ENCODE results near the gene PCDHGA7.
"Not testable (repeated sequence)": the region's sequence is repeated elsewhere in the genome, so short reads cannot be mapped to it uniquely, and the experiment has no call there.

The PCDHGA7 gene

DNA sequence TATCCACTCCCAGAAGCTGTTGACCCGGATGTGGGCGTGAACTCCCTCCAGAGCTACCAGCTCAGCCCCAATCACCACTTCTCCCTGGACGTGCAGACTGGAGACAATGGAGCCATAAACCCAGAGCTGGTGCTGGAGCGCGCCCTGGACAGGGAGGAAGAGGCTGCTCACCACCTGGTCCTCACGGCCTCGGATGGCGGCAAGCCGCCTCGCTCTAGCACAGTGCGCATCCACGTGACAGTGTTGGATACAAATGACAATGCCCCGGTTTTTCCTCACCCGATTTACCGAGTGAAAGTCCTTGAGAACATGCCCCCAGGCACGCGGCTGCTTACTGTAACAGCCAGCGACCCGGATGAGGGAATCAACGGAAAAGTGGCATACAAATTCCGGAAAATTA, 10.7 kb downstream of the PCDHGA7 start:
- TF ChIP-seq, protein P1, sequence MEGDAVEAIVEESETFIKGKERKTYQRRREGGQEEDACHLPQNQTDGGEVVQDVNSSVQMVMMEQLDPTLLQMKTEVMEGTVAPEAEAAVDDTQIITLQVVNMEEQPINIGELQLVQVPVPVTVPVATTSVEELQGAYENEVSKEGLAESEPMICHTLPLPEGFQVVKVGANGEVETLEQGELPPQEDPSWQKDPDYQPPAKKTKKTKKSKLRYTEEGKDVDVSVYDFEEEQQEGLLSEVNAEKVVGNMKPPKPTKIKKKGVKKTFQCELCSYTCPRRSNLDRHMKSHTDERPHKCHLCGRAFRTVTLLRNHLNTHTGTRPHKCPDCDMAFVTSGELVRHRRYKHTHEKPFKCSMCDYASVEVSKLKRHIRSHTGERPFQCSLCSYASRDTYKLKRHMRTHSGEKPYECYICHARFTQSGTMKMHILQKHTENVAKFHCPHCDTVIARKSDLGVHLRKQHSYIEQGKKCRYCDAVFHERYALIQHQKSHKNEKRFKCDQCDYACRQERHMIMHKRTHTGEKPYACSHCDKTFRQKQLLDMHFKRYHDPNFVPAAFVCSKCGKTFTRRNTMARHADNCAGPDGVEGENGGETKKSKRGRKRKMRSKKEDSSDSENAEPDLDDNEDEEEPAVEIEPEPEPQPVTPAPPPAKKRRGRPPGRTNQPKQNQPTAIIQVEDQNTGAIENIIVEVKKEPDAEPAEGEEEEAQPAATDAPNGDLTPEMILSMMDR (IDR thresholded peaks at IDR 0.05; ENCODE audit: low read depth, low read length), result no peak
- no peak for DNase-seq (ENCODE audit: low read depth, low spot score)
- H3K4me3 ChIP-seq (ENCODE audit: low read depth, low read length), result no peak overlapping the region
- in situ Hi-C loops (cut with HindIII; ENCODE audit: low sequenced_read_pairs), result no loop called here

- in situ Hi-C loops (cut with HindIII; ENCODE audit: low sequenced_read_pairs); H3K4me3 ChIP-seq (ENCODE audit: low read depth, low read length); DNase-seq (ENCODE audit: low read depth, low spot score): not testable (repeated sequence)
These were observed 12.1 kb downstream of the PCDHGA7 start for GRCh38 chr5:141394401-141395187.

DNA sequence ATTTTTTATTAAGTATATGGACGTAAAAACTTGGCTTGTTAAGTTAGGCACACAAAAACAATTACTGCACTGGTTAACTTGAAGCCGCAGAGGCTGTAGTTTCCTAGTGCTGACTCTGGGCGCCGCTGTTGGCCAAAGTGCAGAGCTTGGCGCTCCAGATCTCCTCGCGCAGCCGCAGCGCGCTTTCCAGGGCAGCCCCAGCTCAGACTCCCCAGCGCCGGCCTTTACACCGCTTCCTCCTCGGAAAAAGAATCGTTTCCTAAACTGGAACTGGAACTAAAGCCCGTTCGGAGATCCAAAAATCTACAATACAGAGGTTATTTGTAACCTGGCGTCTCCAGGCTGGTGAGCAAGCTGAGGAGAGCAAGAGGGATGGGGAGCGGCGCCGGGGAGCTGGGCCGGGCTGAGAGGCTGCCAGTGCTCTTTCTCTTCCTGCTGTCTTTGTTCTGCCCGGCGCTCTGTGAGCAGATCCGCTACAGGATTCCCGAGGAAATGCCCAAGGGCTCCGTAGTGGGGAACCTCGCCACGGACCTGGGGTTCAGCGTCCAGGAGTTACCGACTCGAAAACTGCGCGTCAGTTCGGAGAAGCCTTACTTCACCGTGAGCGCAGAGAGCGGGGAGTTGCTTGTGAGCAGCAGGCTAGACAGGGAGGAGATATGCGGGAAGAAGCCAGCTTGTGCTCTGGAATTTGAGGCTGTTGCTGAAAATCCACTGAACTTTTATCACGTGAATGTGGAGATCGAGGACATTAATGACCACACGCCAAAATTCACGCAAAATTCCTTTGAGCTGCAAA, 15.4 kb downstream of the PCDHGA7 start, which contains the start of gene PCDHGB5:
Gene PCDHGB5, plus strand, starts transcription at position 192 of the 796 bp plus-strand sequence. Its CDS starts 181 bp downstream, at position 373.
- TF ChIP-seq, protein P1 (IDR thresholded peaks at IDR 0.05; ENCODE audit: low read depth, low read length), result peak; percentile 65
- in situ Hi-C loops (cut with HindIII; ENCODE audit: low sequenced_read_pairs), result not testable (repeated sequence)
- peak within 1 kb of the TSS; percentile 38 for H3K4me3 ChIP-seq (ENCODE audit: low read depth, low read length)
- peak; percentile 72 for DNase-seq (ENCODE audit: low read depth, low spot score)

- TF ChIP-seq, protein P1 (IDR thresholded peaks at IDR 0.05; ENCODE audit: low read depth, low read length), result no peak
- H3K4me3 ChIP-seq (ENCODE audit: low read depth, low read length), result no peak overlapping the region
- in situ Hi-C loops (cut with HindIII; ENCODE audit: low sequenced_read_pairs), result no loop called here
- no peak for DNase-seq (ENCODE audit: low read depth, low spot score)
These were observed 16.1 kb downstream of the PCDHGA7 start for GRCh38 chr5:141398608-141399007.

- TF ChIP-seq, protein P1 (IDR thresholded peaks at IDR 0.05; ENCODE audit: low read depth, low read length), result no peak
- DNase-seq (ENCODE audit: low read depth, low spot score), result no peak
- in situ Hi-C loops (cut with HindIII; ENCODE audit: low sequenced_read_pairs), result no loop called here
- H3K4me3 ChIP-seq (ENCODE audit: low read depth, low read length), result no peak overlapping the region
These were observed 17.2 kb downstream of the PCDHGA7 start for GRCh38 chr5:141399555-141400258.

DNA sequence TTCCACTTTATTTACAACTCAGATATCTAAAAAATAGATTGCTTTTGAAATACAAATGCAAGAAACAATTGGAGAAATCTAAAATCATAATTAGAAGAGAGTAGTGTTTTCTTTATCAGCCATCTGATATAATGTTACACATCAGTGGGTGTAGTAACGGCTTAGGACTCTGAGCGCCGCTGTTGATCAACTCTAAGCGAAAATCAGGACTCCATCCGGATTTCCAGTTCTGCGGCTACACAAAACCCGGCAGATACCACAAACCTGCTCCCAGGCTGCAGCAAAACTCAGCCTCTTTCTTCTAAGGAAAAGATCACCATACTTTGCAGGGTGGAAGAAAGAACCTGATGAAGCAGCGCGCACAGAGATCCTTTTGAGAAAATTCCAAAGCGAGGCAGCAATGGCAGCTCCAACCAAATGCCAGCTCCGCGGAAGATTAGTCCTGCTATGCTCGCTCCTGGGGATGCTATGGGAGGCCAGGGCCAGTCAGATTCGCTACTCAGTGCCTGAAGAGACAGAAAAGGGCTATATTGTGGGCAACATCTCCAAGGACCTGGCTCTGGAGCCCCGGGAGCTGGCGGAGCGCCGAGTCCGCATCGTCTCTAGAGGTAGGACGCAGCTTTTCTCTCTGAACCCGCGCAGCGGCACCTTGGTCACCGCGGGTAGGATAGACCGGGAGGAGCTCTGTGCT, 20.2 kb downstream of the PCDHGA7 start, which contains the start of gene PCDHGA9:
Gene PCDHGA9, plus strand, starts transcription at position 226 of the 691 bp plus-strand sequence. Its CDS starts 175 bp downstream, at position 401.
- in situ Hi-C loops (cut with HindIII; ENCODE audit: low sequenced_read_pairs), result no loop called here
- peak within 1 kb of the TSS; percentile 29 for H3K4me3 ChIP-seq (ENCODE audit: low read depth, low read length)
- TF ChIP-seq, protein P1 (IDR thresholded peaks at IDR 0.05; ENCODE audit: low read depth, low read length), result peak; percentile 39

More for the DNA sequence above, 20.2 kb downstream of the PCDHGA7 start, which contains the start of gene PCDHGA9:
- peak; percentile 42 for DNase-seq (ENCODE audit: low read depth, low spot score)

Measured in astrocyte of the spinal cord (primary cell).